Measurements from ENCODE around the gene PSMD10.

The PSMD10 gene, protein sequence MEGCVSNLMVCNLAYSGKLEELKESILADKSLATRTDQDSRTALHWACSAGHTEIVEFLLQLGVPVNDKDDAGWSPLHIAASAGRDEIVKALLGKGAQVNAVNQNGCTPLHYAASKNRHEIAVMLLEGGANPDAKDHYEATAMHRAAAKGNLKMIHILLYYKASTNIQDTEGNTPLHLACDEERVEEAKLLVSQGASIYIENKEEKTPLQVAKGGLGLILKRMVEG

GRCh38 chrX:108091264-108091877, at the start of gene PSMD10, which contains the start of gene ATG4A:
Gene PSMD10 (minus strand): TSS chrX:108091542. CDS start chrX:108091520, 22 bp downstream.
Gene ATG4A (plus strand): TSS chrX:108091778. CDS start chrX:108091827, 49 bp downstream.
- in situ Hi-C loops (cut with MboI; ENCODE audit: low sequenced_read_pairs): no loop called here

GRCh38 chrX:108138814-108139702, 47.7 kb upstream of the PSMD10 start:
- in situ Hi-C loops (cut with MboI; ENCODE audit: low sequenced_read_pairs): no loop called here

- in situ Hi-C loops (cut with MboI; ENCODE audit: low sequenced_read_pairs): no loop called here
Observed at GRCh38 chrX:108134724-108135123, 43.4 kb upstream of the PSMD10 start.

- in situ Hi-C loops (cut with MboI; ENCODE audit: low sequenced_read_pairs): no loop called here
Observed at GRCh38 chrX:108132876-108133275, 41.5 kb upstream of the PSMD10 start.

DNA sequence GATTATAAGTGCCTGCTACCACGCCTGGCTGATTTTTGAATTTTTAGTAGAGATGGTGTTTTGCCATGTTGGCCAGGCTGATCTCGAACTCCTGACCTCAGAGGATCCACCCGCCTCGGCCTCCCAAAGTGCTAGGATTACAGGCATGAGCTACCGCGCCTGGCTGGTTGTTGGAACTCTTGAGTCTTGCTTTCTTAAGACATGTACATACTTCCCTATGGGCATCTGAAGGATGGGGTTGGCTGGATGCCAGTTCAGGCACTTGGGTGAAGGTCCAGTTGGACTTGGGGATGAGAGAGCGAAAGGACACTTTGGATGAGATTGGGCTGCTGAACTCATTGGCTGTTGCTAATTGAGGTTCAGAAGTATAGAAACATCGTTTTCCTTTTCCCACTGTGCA, 40.7 kb upstream of the PSMD10 start:
- in situ Hi-C loops (cut with MboI; ENCODE audit: low sequenced_read_pairs): no loop called here

DNA sequence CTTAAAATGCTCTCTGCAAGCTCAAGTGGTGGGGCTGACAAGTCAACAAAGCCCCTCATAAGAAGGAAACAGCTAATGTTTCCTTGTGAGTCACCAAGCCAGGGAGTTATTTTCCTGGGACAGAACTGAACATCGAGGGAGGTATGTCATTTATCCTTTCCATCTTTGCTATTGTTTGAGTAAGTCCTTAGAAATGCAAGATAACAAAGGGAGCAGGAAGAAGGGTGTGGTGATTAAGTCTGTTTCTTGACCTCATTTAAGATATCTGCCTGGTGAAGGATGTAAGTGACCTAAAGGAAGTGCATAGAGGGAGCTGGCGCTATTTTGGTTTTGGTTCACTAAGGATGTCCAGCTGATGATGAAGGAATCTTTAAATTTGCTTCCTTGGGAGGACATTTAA, 40.1 kb upstream of the PSMD10 start:
- in situ Hi-C loops (cut with MboI; ENCODE audit: low sequenced_read_pairs): no loop called here

DNA sequence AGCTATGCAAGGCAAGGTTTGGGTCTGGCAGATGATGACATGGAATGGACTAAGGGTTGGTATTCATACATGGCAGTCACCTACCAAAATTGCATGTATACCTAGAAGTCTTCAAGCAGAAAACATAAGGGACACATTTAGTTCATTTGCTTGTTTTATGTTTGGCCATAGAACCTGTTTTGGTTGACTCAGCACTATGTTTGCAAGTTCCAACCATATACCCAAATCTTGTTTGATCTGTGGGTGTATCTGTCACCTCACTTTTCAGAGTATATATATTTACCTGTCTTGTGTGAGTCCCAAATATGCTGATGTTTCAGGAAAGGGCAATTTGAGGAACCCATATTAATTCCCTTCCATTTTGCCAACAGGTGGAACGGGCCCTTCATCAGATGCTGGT, 39.5 kb upstream of the PSMD10 start:
- in situ Hi-C loops (cut with MboI; ENCODE audit: low sequenced_read_pairs): no loop called here

DNA sequence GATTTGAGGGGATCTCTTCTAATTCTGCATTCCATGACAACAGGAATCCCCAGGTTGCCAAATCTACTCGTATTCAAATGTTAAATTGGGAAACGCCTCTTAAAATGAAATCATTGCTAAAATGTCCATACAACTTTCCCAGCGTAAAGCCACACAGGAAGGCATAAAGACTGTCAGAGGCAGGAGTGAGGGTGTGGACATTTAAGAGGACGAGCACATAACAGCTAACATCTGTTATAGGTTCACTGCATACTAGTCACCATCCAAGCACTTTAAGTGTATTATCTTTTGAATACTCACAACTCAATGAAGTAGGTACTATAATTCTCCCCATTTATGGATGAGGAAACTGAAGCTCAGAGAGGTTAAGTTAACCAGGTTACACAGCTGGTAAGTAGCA, 35.8 kb upstream of the PSMD10 start:
- in situ Hi-C loops (cut with MboI; ENCODE audit: low sequenced_read_pairs): no loop called here

GRCh38 chrX:108126661-108127060, 35.3 kb upstream of the PSMD10 start:
- in situ Hi-C loops (cut with MboI; ENCODE audit: low sequenced_read_pairs): no loop called here

DNA sequence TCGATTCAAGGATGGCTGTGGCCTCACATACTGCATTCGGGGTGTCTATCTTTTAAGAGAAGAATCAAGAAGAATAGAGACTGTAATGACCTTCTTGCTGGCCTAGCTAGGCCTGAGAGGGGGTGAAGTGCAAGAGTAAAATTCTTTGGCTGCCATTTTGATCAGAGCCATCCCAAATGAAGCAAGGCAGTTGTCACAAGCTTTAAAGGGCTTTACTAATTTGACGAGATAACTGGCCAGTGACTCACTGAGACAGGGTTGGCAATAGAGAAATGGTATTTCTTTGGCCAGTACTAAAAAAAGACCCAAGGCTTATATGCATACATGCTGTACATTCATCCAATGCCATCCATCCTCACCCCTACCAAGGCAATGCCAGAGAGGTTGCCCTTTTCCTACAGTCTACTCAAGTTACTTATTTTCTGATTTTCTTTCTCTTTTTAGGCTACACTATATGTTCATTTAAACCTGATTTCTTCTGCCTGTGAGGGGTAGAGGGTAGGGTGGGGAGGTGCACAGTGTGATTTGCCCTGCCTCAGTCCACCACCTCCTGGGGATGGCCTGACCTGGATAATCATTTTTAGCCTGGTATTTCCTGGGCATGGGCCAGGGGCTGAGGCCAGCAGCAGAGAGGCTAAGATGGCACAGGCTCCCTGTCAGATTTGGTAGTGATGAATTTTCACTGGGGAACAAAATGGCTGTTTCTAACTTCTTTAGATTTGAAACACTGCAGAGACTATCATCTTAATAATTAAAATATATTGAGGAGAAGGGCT, 32.4 kb upstream of the PSMD10 start:
- in situ Hi-C loops (cut with MboI; ENCODE audit: low sequenced_read_pairs): no loop called here

DNA sequence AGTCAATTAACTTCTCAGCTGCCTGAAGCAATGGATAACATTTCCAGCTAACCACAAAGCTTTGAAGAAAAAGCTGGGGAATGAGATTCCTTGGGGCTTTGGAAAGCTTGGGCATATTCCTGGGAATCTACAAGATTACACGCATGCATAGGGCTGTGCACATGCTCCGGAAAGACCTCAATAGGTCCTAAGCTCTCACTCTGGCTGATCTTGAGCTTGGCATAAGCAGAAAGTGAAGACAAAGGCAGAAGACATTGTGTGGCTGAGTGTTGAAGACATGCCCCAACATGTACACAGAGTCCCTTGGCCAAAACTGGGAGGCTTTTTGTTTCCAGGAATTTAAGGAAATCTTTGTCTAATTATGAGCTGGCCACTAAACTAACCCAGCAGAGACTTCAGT, 31.4 kb upstream of the PSMD10 start:
- in situ Hi-C loops (cut with MboI; ENCODE audit: low sequenced_read_pairs): no loop called here

GRCh38 chrX:108121291-108121690, 29.9 kb upstream of the PSMD10 start:
- in situ Hi-C loops (cut with MboI; ENCODE audit: low sequenced_read_pairs): no loop called here

GRCh38 chrX:108117988-108118387, 26.6 kb upstream of the PSMD10 start:
- in situ Hi-C loops (cut with MboI; ENCODE audit: low sequenced_read_pairs): no loop called here

- in situ Hi-C loops (cut with MboI; ENCODE audit: low sequenced_read_pairs): no loop called here
Observed at GRCh38 chrX:108114541-108114940, 23.2 kb upstream of the PSMD10 start.

DNA sequence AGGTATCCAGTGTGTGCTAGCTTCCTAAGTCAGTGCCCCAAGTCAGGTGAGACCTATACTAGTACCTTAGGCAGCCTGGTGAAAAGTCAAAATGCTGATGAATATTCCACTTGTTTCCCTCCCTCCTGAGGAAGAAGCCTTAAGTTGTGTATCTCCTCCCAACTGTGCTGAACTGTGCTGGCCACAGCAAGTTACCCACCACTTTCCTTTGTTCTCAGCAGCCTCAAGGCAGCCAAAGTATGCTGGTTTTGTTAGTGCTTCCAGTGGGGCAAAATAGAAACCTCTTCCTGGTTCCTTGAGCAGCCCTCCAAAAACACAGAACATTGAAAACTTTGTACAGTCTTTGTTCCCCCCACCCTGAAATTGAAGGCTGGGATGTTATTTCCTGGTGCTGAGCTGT, 14.1 kb upstream of the PSMD10 start:
- in situ Hi-C loops (cut with MboI; ENCODE audit: low sequenced_read_pairs): no loop called here

DNA sequence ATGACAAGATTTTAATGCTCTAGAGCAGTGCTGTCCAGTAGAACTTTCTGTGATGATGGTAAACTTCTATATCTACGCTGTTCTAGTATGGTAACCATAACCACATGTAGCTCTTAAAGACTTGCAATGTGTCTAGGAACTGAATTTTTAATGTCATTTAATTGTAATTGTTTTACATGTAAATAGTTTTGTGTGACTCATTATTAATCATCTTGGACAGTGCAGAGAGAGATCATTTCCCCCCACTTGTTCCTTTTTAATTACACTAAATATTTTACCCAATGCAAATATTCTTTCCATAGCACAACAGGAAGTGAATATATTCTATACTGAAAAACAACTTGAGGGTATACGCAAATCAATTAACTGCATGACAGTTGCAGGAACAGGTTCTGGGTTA, 6.0 kb upstream of the PSMD10 start:
- in situ Hi-C loops (cut with MboI; ENCODE audit: low sequenced_read_pairs): no loop called here

DNA sequence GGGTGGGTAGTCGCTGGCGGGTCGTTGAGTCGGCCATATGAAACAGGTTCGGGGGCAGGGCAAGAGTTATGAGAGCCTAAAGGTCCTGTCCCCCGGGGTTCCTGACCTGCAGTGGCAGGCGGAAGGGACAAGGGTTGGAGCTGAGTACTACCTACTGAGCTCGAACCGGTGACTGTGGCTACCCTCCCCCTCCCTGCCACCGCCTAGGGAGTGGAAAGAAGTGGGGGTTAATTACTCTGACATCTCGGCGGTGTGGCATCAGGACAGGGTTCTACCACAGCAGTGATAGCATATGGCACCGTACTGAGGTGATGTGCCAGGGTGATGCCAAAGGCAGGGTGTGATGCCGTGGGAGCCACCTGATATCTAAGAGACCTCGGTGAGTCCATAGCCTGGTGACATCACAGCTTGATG, 543 bp upstream of the PSMD10 start:
- in situ Hi-C loops (cut with MboI; ENCODE audit: low sequenced_read_pairs): no loop called here

- in situ Hi-C loops (cut with MboI; ENCODE audit: low sequenced_read_pairs): no loop called here
Observed at GRCh38 chrX:108090491-108091263, 665 bp downstream of the PSMD10 start.

GRCh38 chrX:108088511-108088910, 2.8 kb downstream of the PSMD10 start:
- in situ Hi-C loops (cut with MboI; ENCODE audit: low sequenced_read_pairs): no loop called here

GRCh38 chrX:108087792-108088191, 3.5 kb downstream of the PSMD10 start:
- in situ Hi-C loops (cut with MboI; ENCODE audit: low sequenced_read_pairs): no loop called here
